Left lung (tissue), 10 donors: ENCODE measurements around the gene PDCD1. TPM values are rescaled to one million over a fixed set of nuclear protein-coding genes. Genes with fewer than 3 reads are reported as not detected.
A peak's percentile ranks its signal among the peaks of the same experiment; 100 is the strongest.

Experiments used
- ATAC-seq: fragments of 200-7000 bp; cut with Tn5 transposase; one replicate; pipeline ENCODE4 v1.9.1; 2020; ENCODE audit warnings: moderate library complexity
- DNase-seq, 4 donors: peaks; one replicate each; pipeline ENCODE4 v3.0.0-alpha.2; 2013 to 2020
- H3K27ac ChIP-seq, 2 donors: fragments of 200-600 bp; sonication (generic) in 1 of 2; one replicate each; pipeline versions ENCODE4 v1.5.0 to v1.8.0; 2020 to 2021
- H3K27me3 ChIP-seq, 2 donors: fragments of 200-600 bp; sonication (generic) in 1 of 2; one replicate each; pipeline versions ENCODE4 v1.5.0 to v1.8.0; 2020 to 2021
- H3K36me3 ChIP-seq, 2 donors: fragments of 200-600 bp; sonication (generic) in 1 of 2; one replicate each; pipeline versions ENCODE4 v1.5.0 to v1.8.0; 2020 to 2021
- H3K4me1 ChIP-seq, 2 donors: fragments of 200-600 bp; one replicate each; pipeline ENCODE4 v1.8.0; 2021
- H3K4me3 ChIP-seq, 2 donors: fragments of 200-600 bp; sonication (generic) in 1 of 2; one replicate each; pipeline versions ENCODE4 v1.5.0 to v1.8.0; 2020 to 2021; ENCODE audit warnings: mild to moderate bottlenecking in 1 of 2
- H3K9me3 ChIP-seq, 2 donors: fragments of 200-600 bp; sonication (generic) in 1 of 2; one replicate each; pipeline versions ENCODE4 v1.5.0 to v1.8.0; 2020 to 2021
- intact Hi-C, 2 donors: fragments of 100-400 bp; cut with DNase I; formaldehyde crosslinking; loops; one replicate each; pipeline versions ENCODE4 v1.11.2 to v1.14.2; 2022
- polyA plus RNA-seq, 6 donors: library from polyadenylated mRNA; unstranded; fragments of 120-200 nt; gene quantifications; one replicate each; pipeline ENCODE4 v1.2.1, GENCODE V29; 2013; ENCODE audit not compliant: insufficient read length in 6 of 6
- total RNA-seq, 2 donors: library from RNA; stranded (reverse); fragmentation: NEBNext Ultra II Directional; extraction: Animal tissue kit (Norgen Biotek cat#: 25700); gene quantifications; one replicate each; pipeline ENCODE4 v1.2.1, GENCODE V29; 2021
- TF ChIP-seq, protein P1 (sequence below), 2 donors: fragments of 200-600 bp; sonication (generic) in 1 of 2; IDR thresholded peaks; one replicate each; pipeline versions ENCODE4 v1.5.0 to v1.8.0; 2021; ENCODE audit warnings: antibody characterized with exemption in 2 of 2
- donor health status: DM: no; HTN: yes; CAD: no.
- donor health status: DM: no; HTN: no; CAD: no.

The PDCD1 gene
- total and polyA plus RNA-seq, 8 donors = 0.15 to 1.1 (median 0.31) TPM

DNA sequence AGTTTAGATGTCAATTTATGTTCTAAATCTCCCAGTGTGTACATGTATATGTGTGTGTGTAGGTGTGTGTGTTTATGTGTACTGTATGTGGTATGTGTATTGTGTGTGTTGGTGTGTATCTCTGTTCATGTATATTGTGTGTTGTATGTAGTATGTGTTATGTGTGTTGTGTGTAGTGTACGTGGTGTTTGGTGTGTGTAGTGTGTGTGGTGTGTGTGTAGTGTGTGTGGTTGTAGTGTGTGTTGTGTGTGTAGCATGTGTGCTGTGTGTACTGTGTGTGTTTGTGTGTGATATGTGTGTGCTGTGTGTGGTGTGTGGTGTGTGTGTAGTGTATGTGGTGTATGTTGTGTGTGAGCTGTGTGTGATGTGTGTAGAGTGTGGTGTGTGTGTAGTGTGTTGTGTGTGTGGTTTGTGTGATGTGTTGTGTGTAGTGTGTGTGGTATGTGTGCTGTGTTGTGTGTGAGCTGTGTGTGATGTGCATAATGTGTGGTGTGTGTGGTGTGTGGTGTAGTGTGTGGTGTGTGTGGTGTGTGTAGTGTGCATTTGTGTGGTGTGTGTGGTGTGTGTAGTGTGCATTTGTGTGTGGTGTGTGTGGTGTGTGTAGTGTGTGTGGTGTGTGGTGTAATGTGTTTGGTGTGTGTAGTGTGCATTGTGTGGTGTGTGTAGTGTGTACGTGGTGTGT is 5.6 kb upstream of the PDCD1 start:
- H3K9me3 ChIP-seq = no peaks in the 10 kb centered on the region
- H3K27ac ChIP-seq = no peak overlapping the region
- no peak for DNase-seq
- TF ChIP-seq, protein P1, sequence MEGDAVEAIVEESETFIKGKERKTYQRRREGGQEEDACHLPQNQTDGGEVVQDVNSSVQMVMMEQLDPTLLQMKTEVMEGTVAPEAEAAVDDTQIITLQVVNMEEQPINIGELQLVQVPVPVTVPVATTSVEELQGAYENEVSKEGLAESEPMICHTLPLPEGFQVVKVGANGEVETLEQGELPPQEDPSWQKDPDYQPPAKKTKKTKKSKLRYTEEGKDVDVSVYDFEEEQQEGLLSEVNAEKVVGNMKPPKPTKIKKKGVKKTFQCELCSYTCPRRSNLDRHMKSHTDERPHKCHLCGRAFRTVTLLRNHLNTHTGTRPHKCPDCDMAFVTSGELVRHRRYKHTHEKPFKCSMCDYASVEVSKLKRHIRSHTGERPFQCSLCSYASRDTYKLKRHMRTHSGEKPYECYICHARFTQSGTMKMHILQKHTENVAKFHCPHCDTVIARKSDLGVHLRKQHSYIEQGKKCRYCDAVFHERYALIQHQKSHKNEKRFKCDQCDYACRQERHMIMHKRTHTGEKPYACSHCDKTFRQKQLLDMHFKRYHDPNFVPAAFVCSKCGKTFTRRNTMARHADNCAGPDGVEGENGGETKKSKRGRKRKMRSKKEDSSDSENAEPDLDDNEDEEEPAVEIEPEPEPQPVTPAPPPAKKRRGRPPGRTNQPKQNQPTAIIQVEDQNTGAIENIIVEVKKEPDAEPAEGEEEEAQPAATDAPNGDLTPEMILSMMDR (IDR thresholded peaks at IDR 0.05) = no peak
- no peaks in the 10 kb centered on the region for H3K36me3 ChIP-seq
- intact Hi-C loops = no loop called here
- H3K4me1 ChIP-seq = peaks cover 3 to 20% of the 10 kb centered on the region in 2 donors
- ATAC-seq = no peak
- no peak overlapping the region for H3K4me3 ChIP-seq
- peaks cover 8 to 70% of the 10 kb centered on the region in 2 donors for H3K27me3 ChIP-seq

DNA sequence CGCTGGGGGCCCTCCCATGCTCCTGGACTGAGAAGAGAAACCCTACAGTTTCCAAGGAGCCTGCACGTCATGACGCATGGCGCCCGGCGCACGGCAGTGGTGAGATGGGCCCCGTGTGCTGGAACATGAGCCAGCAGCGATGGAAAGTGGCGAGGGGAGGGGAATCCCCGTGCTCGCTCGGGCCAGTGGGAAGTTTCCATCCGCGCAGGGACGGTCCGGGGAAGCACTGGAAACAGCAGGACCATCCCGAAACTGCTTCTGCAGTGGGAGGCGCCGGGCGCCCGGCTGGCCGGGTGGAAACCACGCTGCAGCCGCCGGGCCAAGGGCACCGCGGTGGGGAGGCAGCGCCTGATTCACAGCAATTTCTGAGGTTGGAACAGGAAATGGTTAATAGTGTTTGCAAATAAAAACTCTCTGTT is 4.9 kb upstream of the PDCD1 start:
- ATAC-seq = peak; percentile 28
- H3K27me3 ChIP-seq = peaks cover 8 to 70% of the 10 kb centered on the region in 2 donors
- DNase-seq = peak in 2 of 4 donors; percentile 47 to 70
- TF ChIP-seq, protein P1 (IDR thresholded peaks at IDR 0.05) = no peak
- H3K36me3 ChIP-seq = no peaks in the 10 kb centered on the region
- H3K9me3 ChIP-seq = no peaks in the 10 kb centered on the region
- no peak overlapping the region for H3K27ac ChIP-seq
- H3K4me3 ChIP-seq = no peak overlapping the region
- H3K4me1 ChIP-seq = peaks cover 5 to 25% of the 10 kb centered on the region in 2 donors
- intact Hi-C loops = no loop called here

GRCh38 chr2:241862775-241863535 is 4.3 kb upstream of the PDCD1 start:
- no peak overlapping the region for H3K4me3 ChIP-seq
- H3K27me3 ChIP-seq = peaks cover 8 to 70% of the 10 kb centered on the region in 2 donors
- H3K4me1 ChIP-seq = peaks cover 5 to 25% of the 10 kb centered on the region in 2 donors
- ATAC-seq (no peak), DNase-seq (peak in 1 of 4 donors; percentile 43)
- H3K27ac ChIP-seq = no peak overlapping the region
- no peaks in the 10 kb centered on the region for H3K36me3 ChIP-seq
- TF ChIP-seq, protein P1 (IDR thresholded peaks at IDR 0.05) = no peak
- H3K9me3 ChIP-seq = no peaks in the 10 kb centered on the region
- intact Hi-C loops = no loop called here

GRCh38 chr2:241862093-241862492 is 3.4 kb upstream of the PDCD1 start:
- H3K9me3 ChIP-seq = no peaks in the 10 kb centered on the region
- intact Hi-C loops = no loop called here
- TF ChIP-seq, protein P1 (IDR thresholded peaks at IDR 0.05) = no peak
- ATAC-seq (no peak), DNase-seq (peak in 1 of 4 donors; percentile 18)
- H3K4me1 ChIP-seq = peaks cover 5 to 25% of the 10 kb centered on the region in 2 donors
- no peak overlapping the region for H3K27ac ChIP-seq
- no peak overlapping the region for H3K4me3 ChIP-seq
- H3K27me3 ChIP-seq = peaks cover 8 to 70% of the 10 kb centered on the region in 2 donors
- no peaks in the 10 kb centered on the region for H3K36me3 ChIP-seq

DNA sequence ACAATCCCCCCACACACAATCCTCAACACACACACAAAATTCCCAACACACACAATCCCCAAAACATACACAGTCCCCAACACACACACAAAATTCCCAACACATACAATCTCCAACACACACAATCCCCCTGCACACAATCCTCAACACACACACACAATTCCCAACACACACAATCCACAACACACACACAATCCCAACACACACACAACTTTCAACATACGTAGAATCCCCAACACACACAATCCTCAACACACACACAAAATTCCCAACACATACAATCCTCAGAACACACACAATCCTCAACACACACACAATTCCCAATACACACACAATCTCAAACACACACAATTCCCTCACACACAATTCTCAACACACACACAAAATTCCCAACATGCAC is 2.6 kb upstream of the PDCD1 start:
- Histone ChIP-seq H3K27me3 (peaks cover 8 to 66% of the 10 kb centered on the region in 2 donors), H3K9me3 (no peaks in the 10 kb centered on the region), H3K4me3 (no peak overlapping the region), H3K27ac (no peak overlapping the region), H3K4me1 (peaks cover 5 to 25% of the 10 kb centered on the region in 2 donors), H3K36me3 (no peaks in the 10 kb centered on the region)
- ATAC-seq (no peak), DNase-seq (no peak)
- TF ChIP-seq, protein P1 (IDR thresholded peaks at IDR 0.05) = no peak
- intact Hi-C loops = no loop called here
